Endodermal cell (in vitro differentiated cells): ENCODE data around the gene MN1. TPM values are rescaled to one million over a fixed set of nuclear protein-coding genes. Genes with fewer than 3 reads are reported as not detected.

Experiments
- DNase-seq: peaks from one replicate; pipeline ENCODE4 v3.0.0-alpha.2; 2017
- H3K27ac ChIP-seq: 2 replicates; pipeline ENCODE4 v1.5.1; 2013; ENCODE audit warnings: mild to moderate bottlenecking, low read depth, low read length, moderate library complexity
- H3K27me3 ChIP-seq: 2 replicates; pipeline ENCODE4 v1.6.1; 2013; ENCODE audit warnings: mild to moderate bottlenecking, low read length, moderate library complexity; ENCODE audit not compliant: insufficient read depth, control insufficient read depth, poor library complexity, severe bottlenecking
- H3K36me3 ChIP-seq: 2 replicates; pipeline ENCODE4 v1.7.0; 2013; ENCODE audit warnings: mild to moderate bottlenecking, low read length, moderate library complexity; ENCODE audit not compliant: control insufficient read depth, insufficient read depth
- H3K4me1 ChIP-seq: one replicate; pipeline ENCODE4 v1.7.0; 2013; ENCODE audit warnings: low read length; ENCODE audit not compliant: control insufficient read depth, insufficient read depth
- H3K4me3 ChIP-seq: 2 replicates; pipeline ENCODE4 v1.5.1; 2013; ENCODE audit warnings: mild to moderate bottlenecking, low read length, moderate library complexity
- H3K9ac ChIP-seq: 2 replicates; pipeline ENCODE4 v1.6.1; 2013; ENCODE audit warnings: mild to moderate bottlenecking, low read length, moderate library complexity; ENCODE audit not compliant: poor library complexity, severe bottlenecking; ENCODE audit errors: extremely low read depth
- H3K9me3 ChIP-seq: 2 replicates; pipeline ENCODE4 v1.6.1; 2013; ENCODE audit warnings: mild to moderate bottlenecking, low read length, moderate library complexity; ENCODE audit not compliant: control insufficient read depth
- H3K27ac Mint-ChIP-seq: 2 replicates; pipeline ENCODE4 v1.8.0; 2020; ENCODE audit warnings: mixed read lengths
- H3K27me3 Mint-ChIP-seq: 2 replicates; pipeline ENCODE4 v1.8.0; 2021; ENCODE audit warnings: mild to moderate bottlenecking, mixed read lengths; ENCODE audit not compliant: insufficient read depth
- H3K36me3 Mint-ChIP-seq: 2 replicates; pipeline ENCODE4 v1.8.0; 2020; ENCODE audit warnings: low read depth, mixed read lengths
- H3K4me1 Mint-ChIP-seq: 2 replicates; pipeline ENCODE4 v1.8.0; 2020; ENCODE audit warnings: mixed read lengths
- H3K4me3 Mint-ChIP-seq: 2 replicates; pipeline ENCODE4 v1.8.0; 2020; ENCODE audit warnings: mild to moderate bottlenecking, moderate library complexity, mixed read lengths
- H3K9me3 Mint-ChIP-seq: 2 replicates; pipeline ENCODE4 v1.8.0; 2020; ENCODE audit warnings: mild to moderate bottlenecking, mixed read lengths
- CTCF ChIP-seq: fragments of 200-600 bp; sonication (generic); conservative IDR thresholded peaks from 2 replicates; pipeline ENCODE4 v1.5.0; 2021; ENCODE audit warnings: antibody characterized with exemption, mild to moderate bottlenecking
- WGBS, 2 experiments: methylation state at CpG; one replicate each; pipeline versions ENCODE4 v1.1.5 to v1.1.7; 2013; ENCODE audit warnings: missing lambda C conversion rate in 2 of 2, mixed read lengths in 1 of 2; ENCODE audit not compliant: insufficient coverage in 1 of 2, insufficient read length in 1 of 2; 5-methylcytosine and 5-hydroxymethylcytosine counted together
- total RNA-seq, 2 donors: library from RNA; stranded (reverse); fragmentation: NEBNext Ultra II Directional in 1 of 2; extraction: Animal tissue kit (Norgen Biotek cat#: 25700) in 1 of 2; gene quantifications; 2 replicates in 1 of 2; 3 replicates in 1 of 2; pipeline ENCODE4 v1.2.1, GENCODE V29; 2021

Gene MN1
- total RNA-seq, 2 donors from 2014 or later: 4.4 to 17.8 TPM

DNA sequence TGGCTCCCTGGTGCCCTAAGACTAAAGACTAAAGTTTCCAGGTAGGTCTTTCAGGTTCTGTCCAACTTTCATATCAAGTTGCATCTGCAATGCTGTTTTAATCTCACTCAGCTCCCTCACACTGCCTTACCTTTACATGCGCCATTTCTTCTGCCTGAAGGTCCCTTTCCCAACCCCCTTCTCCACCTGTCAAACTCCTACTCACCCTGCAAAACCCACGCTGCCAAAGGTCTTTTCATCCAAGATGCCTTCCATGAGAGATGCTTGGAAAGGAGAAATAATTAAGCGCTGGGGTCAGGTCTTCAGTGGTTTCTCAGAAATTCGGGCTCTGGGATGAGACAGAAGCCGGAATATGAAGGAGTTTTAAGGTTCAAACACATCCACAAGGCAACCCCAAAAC is 95.1 kb downstream of the MN1 start:
- no peaks in the 10 kb centered on the region for H3K4me1 Mint-ChIP-seq
- Histone ChIP-seq H3K4me3 (no peak overlapping the region), H3K27ac (no peak overlapping the region), H3K9me3 (no peaks in the 10 kb centered on the region), H3K9ac (no peak overlapping the region), H3K36me3 (no peaks in the 10 kb centered on the region), H3K4me1 (no peaks in the 10 kb centered on the region), H3K27me3 (no peaks in the 10 kb centered on the region)
- H3K9me3 Mint-ChIP-seq: peaks cover 19% of the 10 kb centered on the region
- 75 to 78% methylated on average over 3 to 5 of the region's 5 CpGs for WGBS, 2 experiments
- no peak for TF ChIP-seq CTCF
- no peak overlapping the region for H3K4me3 Mint-ChIP-seq
- peaks cover 27% of the 10 kb centered on the region for H3K36me3 Mint-ChIP-seq
- H3K27ac Mint-ChIP-seq: no peak overlapping the region
- DNase-seq: no peak
- H3K27me3 Mint-ChIP-seq: no peaks in the 10 kb centered on the region

DNA sequence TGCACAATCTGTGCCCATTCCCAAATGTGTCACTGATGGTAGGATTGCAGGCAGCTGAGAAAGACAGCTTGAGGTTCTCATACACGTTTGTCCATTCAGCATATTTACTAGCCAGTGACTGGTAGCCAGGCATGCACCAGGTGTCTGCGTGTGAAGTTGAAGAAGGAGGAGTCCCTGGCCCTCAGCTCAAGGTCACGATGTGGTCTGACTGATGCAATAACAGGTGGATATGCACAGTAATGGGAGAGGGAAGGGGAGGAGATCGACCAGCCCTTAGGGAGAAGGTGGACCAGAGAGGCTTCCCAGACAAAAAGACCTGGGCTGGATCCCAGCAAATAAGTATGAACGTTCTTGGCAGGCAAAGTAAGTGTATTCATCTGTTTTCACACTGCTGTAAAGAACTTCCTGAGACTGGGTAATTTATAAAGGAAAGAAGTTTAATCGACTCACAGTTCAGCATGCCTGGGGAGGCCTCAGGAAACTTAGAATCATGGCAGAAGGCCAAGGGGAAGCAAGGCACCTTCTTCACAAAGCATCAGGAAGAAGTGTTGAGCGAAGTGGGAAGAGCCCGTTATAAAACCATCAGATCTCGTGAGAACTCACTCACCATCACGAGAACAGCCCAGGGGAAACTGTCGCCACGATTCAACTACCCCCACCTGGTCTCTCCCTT is 96.0 kb downstream of the MN1 start:
- Mint-ChIP-seq H3K36me3 (peaks cover 28% of the 10 kb centered on the region), H3K4me3 (no peak overlapping the region), H3K27ac (no peak overlapping the region), H3K9me3 (peaks cover 20% of the 10 kb centered on the region), H3K4me1 (no peaks in the 10 kb centered on the region), H3K27me3 (no peaks in the 10 kb centered on the region)
- Histone ChIP-seq H3K27me3 (no peaks in the 10 kb centered on the region), H3K4me1 (no peaks in the 10 kb centered on the region), H3K36me3 (no peaks in the 10 kb centered on the region), H3K9ac (no peak overlapping the region), H3K27ac (no peak overlapping the region), H3K4me3 (no peak overlapping the region), H3K9me3 (no peaks in the 10 kb centered on the region)
- 92 to 97% methylated on average over 10 to 12 of the region's 12 CpGs for WGBS, 2 experiments
- no peak for TF ChIP-seq CTCF
- DNase-seq: no peak

DNA sequence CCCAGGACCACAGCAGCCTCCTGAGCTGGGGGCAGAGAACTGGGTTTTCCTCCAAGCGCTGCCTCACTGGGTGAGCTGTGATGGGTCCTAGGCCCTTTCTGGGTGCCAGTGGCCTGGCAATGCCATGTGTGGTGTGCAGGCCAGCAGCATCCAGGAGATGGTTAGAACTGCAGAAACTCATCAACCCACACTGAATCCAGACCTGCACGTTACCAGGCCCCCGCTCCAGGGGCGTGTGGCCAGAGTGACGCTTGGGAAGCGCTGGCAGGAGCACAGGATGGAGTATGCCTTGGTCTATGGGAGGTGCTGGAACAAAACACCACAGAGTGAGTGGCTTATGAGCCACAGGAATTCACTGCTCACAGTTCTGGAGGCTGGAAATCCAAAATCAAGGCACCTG is 97.0 kb downstream of the MN1 start:
- no peak for DNase-seq
- no peak overlapping the region for H3K4me3 ChIP-seq
- no peak overlapping the region for H3K9ac ChIP-seq
- Mint-ChIP-seq H3K9me3 (peaks cover 20% of the 10 kb centered on the region), H3K27ac (no peak overlapping the region), H3K4me1 (no peaks in the 10 kb centered on the region), H3K36me3 (peaks cover 27% of the 10 kb centered on the region), H3K4me3 (no peak overlapping the region), H3K27me3 (no peaks in the 10 kb centered on the region)
- no peaks in the 10 kb centered on the region for H3K36me3 ChIP-seq
- 93 to 100% methylated on average over 6 of the region's 6 CpGs for WGBS, 2 experiments
- no peak overlapping the region for H3K27ac ChIP-seq
- no peak for TF ChIP-seq CTCF
- no peaks in the 10 kb centered on the region for H3K4me1 ChIP-seq
- no peaks in the 10 kb centered on the region for H3K9me3 ChIP-seq
- H3K27me3 ChIP-seq: no peaks in the 10 kb centered on the region
